Measurements from ENCODE around the gene RPL37. TPM values are rescaled to one million over a fixed set of nuclear protein-coding genes. Genes with fewer than 3 reads are reported as not detected.

RPL37 gene
- total RNA-seq, 1 experiment from 2014 or later = 1,699 TPM

- Mint-ChIP-seq H3K9me3 (ENCODE audit: unreplicated experiment) (no peaks in the 10 kb centered on the region), H3K27ac (ENCODE audit: unreplicated experiment) (no peak overlapping the region), H3K27me3 (ENCODE audit: insufficient read depth, unreplicated experiment) (no peaks in the 10 kb centered on the region), H3K4me1 (ENCODE audit: low read depth, unreplicated experiment) (no peaks in the 10 kb centered on the region), H3K4me3 (ENCODE audit: unreplicated experiment) (no peak overlapping the region), H3K36me3 (ENCODE audit: insufficient read depth, unreplicated experiment) (no peaks in the 10 kb centered on the region)
- ChIA-PET CTCF (no interaction called here), POLR2A (no interaction called here)
- TF ChIP-seq, protein P1, sequence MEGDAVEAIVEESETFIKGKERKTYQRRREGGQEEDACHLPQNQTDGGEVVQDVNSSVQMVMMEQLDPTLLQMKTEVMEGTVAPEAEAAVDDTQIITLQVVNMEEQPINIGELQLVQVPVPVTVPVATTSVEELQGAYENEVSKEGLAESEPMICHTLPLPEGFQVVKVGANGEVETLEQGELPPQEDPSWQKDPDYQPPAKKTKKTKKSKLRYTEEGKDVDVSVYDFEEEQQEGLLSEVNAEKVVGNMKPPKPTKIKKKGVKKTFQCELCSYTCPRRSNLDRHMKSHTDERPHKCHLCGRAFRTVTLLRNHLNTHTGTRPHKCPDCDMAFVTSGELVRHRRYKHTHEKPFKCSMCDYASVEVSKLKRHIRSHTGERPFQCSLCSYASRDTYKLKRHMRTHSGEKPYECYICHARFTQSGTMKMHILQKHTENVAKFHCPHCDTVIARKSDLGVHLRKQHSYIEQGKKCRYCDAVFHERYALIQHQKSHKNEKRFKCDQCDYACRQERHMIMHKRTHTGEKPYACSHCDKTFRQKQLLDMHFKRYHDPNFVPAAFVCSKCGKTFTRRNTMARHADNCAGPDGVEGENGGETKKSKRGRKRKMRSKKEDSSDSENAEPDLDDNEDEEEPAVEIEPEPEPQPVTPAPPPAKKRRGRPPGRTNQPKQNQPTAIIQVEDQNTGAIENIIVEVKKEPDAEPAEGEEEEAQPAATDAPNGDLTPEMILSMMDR (IDR thresholded peaks at IDR 0.05; ENCODE audit: insufficient read depth in 1 of 2, low read depth in 1 of 2, low read length in 1 of 2, severe bottlenecking in 1 of 2, unreplicated experiment in 1 of 2) = no peak
- H3K4me1 ChIP-seq = no peaks in the 10 kb centered on the region
- no peaks in the 10 kb centered on the region for H3K36me3 ChIP-seq (ENCODE audit: control insufficient read depth, insufficient read depth, low read length)
- H3K27me3 ChIP-seq (replicated peaks; ENCODE audit: control insufficient read depth, insufficient read depth, low read length) = no peaks in the 10 kb centered on the region; the same call in 1 of the 2 replicates
- intact Hi-C loops (cut with micrococcal nuclease; ENCODE audit: unreplicated experiment) = no loop called here
- no peaks in the 10 kb centered on the region for H3K9me3 ChIP-seq
- no peak for DNase-seq
- BruUV-seq (replicated peaks) = no TSS peak
- no peak overlapping the region for H3K4me3 ChIP-seq (ENCODE audit: low read depth, low read length)
Observed at GRCh38 chr5:40853632-40854192, 18.7 kb upstream of the RPL37 start.

DNA sequence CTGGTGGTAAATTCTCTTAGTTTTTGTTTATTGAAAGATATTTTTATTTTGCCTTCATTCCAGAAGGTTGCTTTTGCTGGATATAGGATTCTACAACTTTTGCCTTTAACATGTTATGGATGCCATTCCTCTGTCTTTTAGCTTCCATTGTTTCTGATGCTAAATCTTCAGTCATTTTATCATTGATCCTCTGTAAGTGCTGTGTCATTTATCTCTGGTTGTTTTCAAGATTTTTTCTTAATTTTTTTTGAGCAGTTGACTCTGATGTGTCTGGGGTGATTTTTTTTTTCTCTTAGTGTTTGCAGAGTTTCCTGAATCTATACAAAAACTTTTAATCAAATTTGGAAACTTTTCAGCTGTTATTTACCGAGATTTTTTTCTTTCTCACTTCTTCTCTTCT, 12.5 kb upstream of the RPL37 start:
- Histone ChIP-seq H3K4me1 (no peaks in the 10 kb centered on the region), H3K9me3 (no peaks in the 10 kb centered on the region), H3K27me3 (replicated peaks; ENCODE audit: control insufficient read depth, insufficient read depth, low read length) (no peaks in the 10 kb centered on the region; the same call in 1 of the 2 replicates), H3K4me3 (ENCODE audit: low read depth, low read length) (no peak overlapping the region), H3K36me3 (ENCODE audit: control insufficient read depth, insufficient read depth, low read length) (no peaks in the 10 kb centered on the region)
- H3K4me3 Mint-ChIP-seq (ENCODE audit: unreplicated experiment) = no peak overlapping the region
- H3K27me3 Mint-ChIP-seq (ENCODE audit: insufficient read depth, unreplicated experiment) = no peaks in the 10 kb centered on the region
- ChIA-PET CTCF (no interaction called here), POLR2A (no interaction called here)
- TF ChIP-seq, protein P1 (IDR thresholded peaks at IDR 0.05; ENCODE audit: insufficient read depth in 1 of 2, low read depth in 1 of 2, low read length in 1 of 2, severe bottlenecking in 1 of 2, unreplicated experiment in 1 of 2) = no peak
- intact Hi-C loops (cut with micrococcal nuclease; ENCODE audit: unreplicated experiment) = no loop called here
- no peaks in the 10 kb centered on the region for H3K36me3 Mint-ChIP-seq (ENCODE audit: insufficient read depth, unreplicated experiment)
- no TSS peak for BruUV-seq (replicated peaks)
- no peak for DNase-seq
- H3K4me1 Mint-ChIP-seq (ENCODE audit: low read depth, unreplicated experiment) = peaks cover 6% of the 10 kb centered on the region
- no peak overlapping the region for H3K27ac Mint-ChIP-seq (ENCODE audit: unreplicated experiment)
- no peaks in the 10 kb centered on the region for H3K9me3 Mint-ChIP-seq (ENCODE audit: unreplicated experiment)

- Mint-ChIP-seq H3K27me3 (ENCODE audit: insufficient read depth, unreplicated experiment) (peaks cover 1% of the 10 kb centered on the region), H3K4me3 (ENCODE audit: unreplicated experiment) (no peak overlapping the region), H3K4me1 (ENCODE audit: low read depth, unreplicated experiment) (peaks cover 9% of the 10 kb centered on the region), H3K9me3 (ENCODE audit: unreplicated experiment) (no peaks in the 10 kb centered on the region), H3K36me3 (ENCODE audit: insufficient read depth, unreplicated experiment) (no peaks in the 10 kb centered on the region), H3K27ac (ENCODE audit: unreplicated experiment) (no peak overlapping the region)
- H3K27me3 ChIP-seq (replicated peaks; ENCODE audit: control insufficient read depth, insufficient read depth, low read length) = no peaks in the 10 kb centered on the region; the same call in 1 of the 2 replicates
- CTCF ChIA-PET = no interaction called here
- no TSS peak for BruUV-seq (replicated peaks)
- intact Hi-C loops (cut with micrococcal nuclease; ENCODE audit: unreplicated experiment) = no loop called here
- H3K4me3 ChIP-seq (ENCODE audit: low read depth, low read length) = no peak overlapping the region
- no peak for DNase-seq
- no peaks in the 10 kb centered on the region for H3K4me1 ChIP-seq
- TF ChIP-seq, protein P1 (IDR thresholded peaks at IDR 0.05; ENCODE audit: insufficient read depth in 1 of 2, low read depth in 1 of 2, low read length in 1 of 2, severe bottlenecking in 1 of 2, unreplicated experiment in 1 of 2) = no peak
- POLR2A ChIA-PET = no interaction called here
- H3K36me3 ChIP-seq (ENCODE audit: control insufficient read depth, insufficient read depth, low read length) = no peaks in the 10 kb centered on the region
- H3K9me3 ChIP-seq = no peaks in the 10 kb centered on the region
Observed at GRCh38 chr5:40846371-40846770, 11.3 kb upstream of the RPL37 start.
